Keratinocyte (primary cell): ENCODE measurements around the gene CD300C. TPM values are rescaled to one million over a fixed set of nuclear protein-coding genes. Genes with fewer than 3 reads are reported as not detected.

Experiments
- DNase-seq: peaks from one replicate; pipeline ENCODE4 v3.0.0-alpha.2; 2011; ENCODE audit warnings: low read depth, missing footprints, low spot score
- FAIRE-seq: peaks from 2 replicates; lab custom pipeline; 2011; peaks lifted over from hg19 to GRCh38; lab: Jason Lieb, UNC
- H2AFZ ChIP-seq: 2 replicates; pipeline ENCODE4 v1.6.0; 2012; ENCODE audit warnings: low read length, control low read depth, inconsistent platforms; ENCODE audit not compliant: control insufficient read depth
- H3K27ac ChIP-seq: 2 replicates; pipeline ENCODE4 v1.5.1; 2011; ENCODE audit warnings: low read length; ENCODE audit not compliant: control insufficient read depth, insufficient read depth
- H3K27me3 ChIP-seq: 3 replicates; pipeline ENCODE4 v1.6.0; 2011; ENCODE audit warnings: low read length; ENCODE audit not compliant: control insufficient read depth, insufficient read depth; ENCODE audit errors: extremely low read depth
- H3K36me3 ChIP-seq, 2 experiments: 2 replicates in 1 of 2; 3 replicates in 1 of 2; pipeline ENCODE4 v1.5.1; 2011; ENCODE audit warnings: low read length in 2 of 2, mild to moderate bottlenecking in 1 of 2; ENCODE audit not compliant: control insufficient read depth in 2 of 2, insufficient read depth in 2 of 2; ENCODE audit errors: extremely low read depth in 1 of 2
- H3K4me1 ChIP-seq: 3 replicates; pipeline ENCODE4 v1.5.1; 2011; ENCODE audit warnings: low read length; ENCODE audit not compliant: control insufficient read depth, insufficient read depth; ENCODE audit errors: extremely low read depth
- H3K4me2 ChIP-seq: 3 replicates; pipeline ENCODE4 v1.6.0; 2011; ENCODE audit warnings: low read depth, low read length; ENCODE audit not compliant: control insufficient read depth, insufficient read depth; ENCODE audit errors: extremely low read depth
- H3K4me3 ChIP-seq, 3 experiments: fragments of 200-600 bp in 1 of 3; sonication (generic) in 1 of 3; 2 replicates in 2 of 3; 3 replicates in 1 of 3; pipeline ENCODE4 v1.5.1; 2011 to 2016; ENCODE audit warnings: low read length in 3 of 3, mild to moderate bottlenecking in 3 of 3, control low read depth in 2 of 3, inconsistent platforms in 1 of 3, low read depth in 1 of 3, mixed read lengths in 1 of 3, mixed run types in 1 of 3, moderate library complexity in 1 of 3; ENCODE audit not compliant: control insufficient read depth in 2 of 3, insufficient read depth in 2 of 3; ENCODE audit errors: extremely low read depth in 1 of 3
- H3K79me2 ChIP-seq: 2 replicates; pipeline ENCODE4 v1.6.0; 2012; ENCODE audit warnings: low read length; ENCODE audit not compliant: control insufficient read depth, insufficient read depth
- H3K9ac ChIP-seq: 3 replicates; pipeline ENCODE4 v1.6.0; 2011; ENCODE audit warnings: low read length; ENCODE audit not compliant: control insufficient read depth, insufficient read depth; ENCODE audit errors: extremely low read depth
- H3K9me1 ChIP-seq: 3 replicates; pipeline ENCODE4 v1.6.0; 2011; ENCODE audit warnings: low read length; ENCODE audit not compliant: control insufficient read depth, insufficient read depth; ENCODE audit errors: extremely low read depth
- H3K9me3 ChIP-seq: 2 replicates; pipeline ENCODE4 v1.5.1; 2012; ENCODE audit warnings: low read depth, low read length; ENCODE audit not compliant: control insufficient read depth
- H4K20me1 ChIP-seq: 3 replicates; pipeline ENCODE4 v1.6.0; 2011; ENCODE audit warnings: low read length; ENCODE audit not compliant: control insufficient read depth, insufficient read depth; ENCODE audit errors: extremely low read depth
- EZH2 ChIP-seq: IDR thresholded peaks from one replicate; pipeline ENCODE4 v1.6.1; 2012; ENCODE audit warnings: inconsistent platforms, mild to moderate bottlenecking, low read length, moderate library complexity
- dilution Hi-C: fragments of 300-500 bp; cut with MboI; formaldehyde crosslinking; loops from one replicate; pipeline ENCODE4 v1.7.0; 2020; ENCODE audit warnings: low sequenced_read_pairs; ENCODE audit not compliant: extremely low pct_ligation_motif_present
- polyA plus RNA-seq, 5 experiments: library from polyadenylated mRNA; depleted of rRNA in 3 of 5; stranded (reverse) in 3 of 5; stranded (forward) in 1 of 5; unstranded in 1 of 5; fragments of >200 nt; gene quantifications; 1 replicate in 1 of 5; 2 replicates in 3 of 5; 3 replicates in 1 of 5; pipeline versions ENCODE4 v1.2.1 to v1.2.3, GENCODE V29; 2011 to 2012; ENCODE audit warnings: missing spikeins in 2 of 5, low read depth in 1 of 5, low replicate concordance in 1 of 5
- TF ChIP-seq, protein P1 (sequence below), 3 experiments: IDR thresholded peaks in 1 of 3; conservative IDR thresholded peaks in 1 of 3; optimal IDR thresholded peaks in 1 of 3; 2 replicates in 2 of 3; 3 replicates in 1 of 3; pipeline versions ENCODE3 to v1.5.1; 2011; ENCODE audit warnings: low read length in 3 of 3, mild to moderate bottlenecking in 3 of 3, moderate library complexity in 2 of 3, control low read depth in 1 of 3, inconsistent platforms in 1 of 3; ENCODE audit not compliant: insufficient read depth in 2 of 3; ENCODE audit errors: extremely low read depth in 1 of 3

The CD300C gene
- polyA plus RNA-seq, 1 donor (not counting 4 experiments of a cell fraction or from before 2014, with no cell fraction given): not detected

DNA sequence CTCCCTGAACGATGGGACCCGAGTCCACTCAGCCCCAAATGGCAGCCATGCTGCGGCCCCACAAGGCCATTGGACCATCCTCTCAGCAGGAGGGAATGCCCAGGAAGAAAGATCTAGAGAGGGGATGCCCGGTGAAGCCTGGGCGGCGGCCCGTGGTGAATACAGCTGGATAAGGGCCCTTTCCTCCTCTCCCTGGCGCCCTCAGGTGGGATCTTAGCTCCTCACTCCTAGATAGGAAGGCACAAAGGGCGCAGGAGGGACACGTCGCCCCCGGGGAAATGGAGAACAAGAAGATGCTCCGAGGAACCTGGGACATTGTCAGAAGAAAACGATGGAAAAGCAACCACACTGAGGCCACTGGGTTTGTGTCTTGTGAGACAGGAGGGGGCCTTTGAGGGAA is 2.5 kb downstream of the CD300C start:
- dilution Hi-C loops: no loop called here
- Histone ChIP-seq H3K4me1 (peaks cover 6% of the 10 kb centered on the region), H3K27me3 (peaks cover 11% of the 10 kb centered on the region), H2AFZ (no peak overlapping the region), H3K4me3 (no peak overlapping the region), H3K27ac (no peak overlapping the region), H3K4me2 (no peak overlapping the region), H3K9ac (no peak overlapping the region), H3K9me3 (no peaks in the 10 kb centered on the region), H3K9me1 (no peaks in the 10 kb centered on the region), H3K36me3 (no peaks in the 10 kb centered on the region), H4K20me1 (no peaks in the 10 kb centered on the region), H3K79me2 (no peaks in the 10 kb centered on the region)
- TF ChIP-seq EZH2: no peak
- TF ChIP-seq, protein P1, sequence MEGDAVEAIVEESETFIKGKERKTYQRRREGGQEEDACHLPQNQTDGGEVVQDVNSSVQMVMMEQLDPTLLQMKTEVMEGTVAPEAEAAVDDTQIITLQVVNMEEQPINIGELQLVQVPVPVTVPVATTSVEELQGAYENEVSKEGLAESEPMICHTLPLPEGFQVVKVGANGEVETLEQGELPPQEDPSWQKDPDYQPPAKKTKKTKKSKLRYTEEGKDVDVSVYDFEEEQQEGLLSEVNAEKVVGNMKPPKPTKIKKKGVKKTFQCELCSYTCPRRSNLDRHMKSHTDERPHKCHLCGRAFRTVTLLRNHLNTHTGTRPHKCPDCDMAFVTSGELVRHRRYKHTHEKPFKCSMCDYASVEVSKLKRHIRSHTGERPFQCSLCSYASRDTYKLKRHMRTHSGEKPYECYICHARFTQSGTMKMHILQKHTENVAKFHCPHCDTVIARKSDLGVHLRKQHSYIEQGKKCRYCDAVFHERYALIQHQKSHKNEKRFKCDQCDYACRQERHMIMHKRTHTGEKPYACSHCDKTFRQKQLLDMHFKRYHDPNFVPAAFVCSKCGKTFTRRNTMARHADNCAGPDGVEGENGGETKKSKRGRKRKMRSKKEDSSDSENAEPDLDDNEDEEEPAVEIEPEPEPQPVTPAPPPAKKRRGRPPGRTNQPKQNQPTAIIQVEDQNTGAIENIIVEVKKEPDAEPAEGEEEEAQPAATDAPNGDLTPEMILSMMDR (optimal IDR thresholded peaks at IDR 0.05 in 1 of 3, IDR thresholded peaks at IDR 0.05 in 1 of 3, conservative IDR thresholded peaks at IDR 0.05 in 1 of 3; ENCODE audit: extremely low read depth in 1 of 3, insufficient read depth in 2 of 3, low read length in 3 of 3): no peak
- FAIRE-seq: no peak
- no peak for DNase-seq

DNA sequence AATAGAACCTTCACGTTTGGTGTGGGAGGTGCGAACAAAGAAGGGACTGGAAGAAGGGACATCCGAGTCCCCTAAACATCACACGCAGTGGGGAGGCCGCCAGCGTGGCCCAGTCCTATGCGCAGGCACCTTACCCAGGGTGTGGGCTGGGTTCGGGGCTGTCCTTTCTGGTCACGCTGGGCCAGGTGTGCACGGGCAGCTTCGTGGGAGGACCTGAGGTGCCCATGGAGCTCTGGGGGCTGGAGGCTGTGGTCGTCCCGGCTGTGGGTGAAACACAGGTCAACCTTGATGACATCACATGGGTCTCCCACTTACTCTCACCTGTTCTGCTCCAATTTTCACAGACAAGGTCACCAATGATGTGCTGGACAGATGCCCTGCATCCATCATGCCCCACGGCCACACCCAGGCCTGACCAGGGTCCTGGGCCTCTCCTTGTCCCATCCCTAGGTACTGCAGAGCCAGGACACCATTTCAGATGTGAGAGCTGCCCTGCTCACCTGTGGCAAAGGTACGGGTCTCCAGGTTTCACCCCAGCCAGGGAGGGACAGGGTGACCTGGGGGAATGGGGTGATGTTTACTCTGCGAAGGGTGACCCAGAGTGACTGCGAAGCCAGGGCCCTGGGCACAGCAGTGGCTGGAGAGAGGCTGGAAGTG is 3.1 kb downstream of the CD300C start:
- no peak for DNase-seq
- Histone ChIP-seq H3K36me3 (no peaks in the 10 kb centered on the region), H3K9ac (no peak overlapping the region), H3K79me2 (no peaks in the 10 kb centered on the region), H3K27ac (no peak overlapping the region), H3K4me1 (peaks cover 6% of the 10 kb centered on the region), H4K20me1 (no peaks in the 10 kb centered on the region), H3K4me3 (no peak overlapping the region), H3K27me3 (peaks cover 17% of the 10 kb centered on the region), H3K9me1 (no peaks in the 10 kb centered on the region), H3K4me2 (no peak overlapping the region), H2AFZ (no peak overlapping the region), H3K9me3 (no peaks in the 10 kb centered on the region)
- TF ChIP-seq EZH2: no peak
- TF ChIP-seq, protein P1 (optimal IDR thresholded peaks at IDR 0.05 in 1 of 3, IDR thresholded peaks at IDR 0.05 in 1 of 3, conservative IDR thresholded peaks at IDR 0.05 in 1 of 3; ENCODE audit: extremely low read depth in 1 of 3, insufficient read depth in 2 of 3, low read length in 3 of 3): no peak
- dilution Hi-C loops: no loop called here
- no peak for FAIRE-seq
